WTC11 (cell line): ENCODE results near the gene GUCD1. TPM values are rescaled to one million over a fixed set of nuclear protein-coding genes. Genes with fewer than 3 reads are reported as not detected.

Source experiments
- ATAC-seq: fragments of 200-7000 bp; cut with Tn5 transposase; 2 replicates; pipeline ENCODE4 v1.10.0; 2021; ENCODE audit warnings: mild to moderate bottlenecking, moderate library complexity
- CTCF ChIA-PET: fragments of 300-600 bp; sonication (Branson Sonifier 250); formaldehyde crosslinking; loops from one replicate; lab custom pipeline; 2021; ENCODE audit warnings: antibody characterized with exemption; lab: Charles Lee
- POLR2A ChIA-PET: fragments of 350-600 bp; sonication (Branson Sonifier 250); formaldehyde crosslinking; loops from one replicate; lab custom pipeline; 2021; ENCODE audit warnings: antibody characterized with exemption; lab: Charles Lee
- DNase-seq: peaks from one replicate; pipeline ENCODE4 v3.0.0; 2021; ENCODE audit warnings: low spot score
- H3K27ac Mint-ChIP-seq: 2 replicates; pipeline ENCODE4 v1.8.0; 2021; ENCODE audit warnings: mixed read lengths
- H3K27me3 Mint-ChIP-seq: 2 replicates; pipeline ENCODE4 v1.8.0; 2021; ENCODE audit warnings: low read depth, mild to moderate bottlenecking, moderate library complexity, mixed read lengths
- H3K36me3 Mint-ChIP-seq: 2 replicates; pipeline ENCODE4 v1.8.0; 2021; ENCODE audit warnings: mixed read lengths
- H3K4me1 Mint-ChIP-seq: 2 replicates; pipeline ENCODE4 v1.8.0; 2022; ENCODE audit warnings: mixed read lengths
- H3K4me3 Mint-ChIP-seq: 2 replicates; pipeline ENCODE4 v1.8.0; 2021; ENCODE audit warnings: mild to moderate bottlenecking, moderate library complexity, mixed read lengths
- H3K9me3 Mint-ChIP-seq: 2 replicates; pipeline ENCODE4 v1.8.0; 2021; ENCODE audit warnings: mixed read lengths
- AR ChIP-seq: fragments of 250-450 bp; sonication (Bioruptor Pico); IDR thresholded peaks from 2 replicates; pipeline ENCODE4 v1.9.0; 2021; ENCODE audit warnings: mild to moderate bottlenecking
- E2F4 ChIP-seq: sonication (generic); formaldehyde crosslinking; IDR thresholded peaks from 2 replicates; pipeline ENCODE4 v1.8.1; 2022; ENCODE audit warnings: low read depth, mild to moderate bottlenecking, moderate library complexity, missing genetic modification reagents, borderline replicate concordance
- FOXK1 ChIP-seq: sonication (generic); formaldehyde crosslinking; IDR thresholded peaks from 2 replicates; pipeline ENCODE4 v1.8.0; 2022; ENCODE audit warnings: mild to moderate bottlenecking, moderate library complexity, missing genetic modification reagents
- JAZF1 ChIP-seq: fragments of 250-450 bp; sonication (Bioruptor Pico); IDR thresholded peaks from 2 replicates; pipeline ENCODE4 v1.9.0; 2021; ENCODE audit warnings: moderate library complexity, mild to moderate bottlenecking, inconsistent platforms
- NFATC4 ChIP-seq: fragments of 250-450 bp; sonication (Bioruptor Pico); IDR thresholded peaks from 2 replicates; pipeline ENCODE4 v1.9.0; 2021; ENCODE audit warnings: mild to moderate bottlenecking
- PREB ChIP-seq: sonication (generic); formaldehyde crosslinking; IDR thresholded peaks from 2 replicates; pipeline ENCODE4 v1.8.1; 2022; ENCODE audit warnings: mild to moderate bottlenecking, missing genetic modification reagents, moderate library complexity, borderline replicate concordance
- SMAD3 ChIP-seq: sonication (generic); formaldehyde crosslinking; IDR thresholded peaks from 2 replicates; pipeline ENCODE4 v1.8.0; 2022; ENCODE audit warnings: missing genetic modification reagents, mild to moderate bottlenecking, borderline replicate concordance
- TEAD1 ChIP-seq: sonication (generic); formaldehyde crosslinking; IDR thresholded peaks from 2 replicates; pipeline ENCODE4 v1.8.0; 2022; ENCODE audit warnings: mild to moderate bottlenecking, missing genetic modification reagents
- total RNA-seq: library from RNA; stranded (reverse); gene quantifications from 3 replicates; pipeline ENCODE4 v1.2.3, GENCODE V29; 2021
- TF ChIP-seq, protein P1 (sequence below): sonication (generic); formaldehyde crosslinking; IDR thresholded peaks from 2 replicates; pipeline ENCODE4 v1.8.0; 2023; ENCODE audit warnings: mild to moderate bottlenecking, missing genetic modification reagents
- TF ChIP-seq, protein P2 (sequence below): fragments of 250-450 bp; sonication (Bioruptor Pico); IDR thresholded peaks from 2 replicates; pipeline ENCODE4 v1.9.0; 2021; ENCODE audit warnings: mild to moderate bottlenecking, borderline replicate concordance
- TF ChIP-seq, protein P3 (sequence below): sonication (generic); formaldehyde crosslinking; IDR thresholded peaks from 2 replicates; pipeline ENCODE4 v1.8.0; 2022; ENCODE audit warnings: mild to moderate bottlenecking, missing genetic modification reagents

Gene GUCD1
- total RNA-seq, 1 experiment from 2014 or later, result 105 TPM

DNA sequence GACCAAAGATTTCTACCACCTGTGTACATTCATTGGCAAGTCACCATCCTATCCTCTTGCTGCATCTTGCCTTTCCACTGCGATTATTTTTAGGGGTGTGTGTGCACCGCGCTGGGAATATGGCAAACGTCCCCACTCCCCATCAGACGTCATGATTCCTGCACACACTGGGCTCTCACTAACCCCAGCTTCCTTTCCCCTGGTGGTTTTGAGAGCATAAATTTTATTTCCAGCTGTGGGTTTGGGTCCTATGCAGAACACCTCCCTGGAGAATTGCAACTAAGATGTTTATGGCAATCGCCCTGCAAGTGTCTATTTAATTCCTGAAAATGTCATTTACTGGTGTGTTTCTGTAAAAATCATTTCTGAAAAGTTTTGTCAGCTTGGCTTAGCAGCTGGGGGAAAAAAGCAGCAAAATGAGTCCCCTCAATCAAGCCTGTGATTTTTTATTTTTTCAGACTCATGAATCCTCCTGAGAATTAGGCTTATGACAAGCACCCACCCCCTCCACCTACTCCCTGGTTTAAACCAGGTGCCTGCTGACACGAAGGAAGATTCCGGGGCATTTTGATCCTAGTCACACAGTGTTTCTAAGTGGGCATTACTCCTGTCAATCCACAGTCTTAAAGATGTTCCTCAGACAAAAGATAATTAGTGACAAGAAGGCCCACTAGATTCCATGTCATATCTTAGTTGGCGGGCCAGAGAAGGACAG, 36.0 kb downstream of the GUCD1 start:
- peaks cover 3% of the 10 kb centered on the region; the same call in 1 of the 2 replicates for H3K27me3 Mint-ChIP-seq
- H3K4me3 Mint-ChIP-seq, result no peak overlapping the region
- H3K36me3 Mint-ChIP-seq, result no peaks in the 10 kb centered on the region
- peaks cover 20% of the 10 kb centered on the region for H3K4me1 Mint-ChIP-seq
- no peaks in the 10 kb centered on the region for H3K9me3 Mint-ChIP-seq
- DNase-seq (no peak), ATAC-seq (no peak)
- no peak overlapping the region for H3K27ac Mint-ChIP-seq
- ChIA-PET POLR2A (interaction anchor here (0.6 kb wide), 1 partner anchor 93 kb away, joined by 3 read pairs; no protein-coding TSS in a partner anchor), CTCF (interaction anchor here (1.0 to 6.1 kb wide), 3 partner anchors 11 to 98 kb away, joined by 3 to 32 read pairs (median 5); no protein-coding TSS in a partner anchor)
- TF ChIP-seq TEAD1 (CRISPR knock-in tag), result no peak
- TF ChIP-seq NFATC4 (CRISPR knock-in tag), result no peak

GRCh38 chr22:24518228-24518627, 36.7 kb downstream of the GUCD1 start:
- Mint-ChIP-seq H3K4me3 (no peak overlapping the region), H3K27me3 (peaks cover 3% of the 10 kb centered on the region; the same call in 1 of the 2 replicates), H3K36me3 (no peaks in the 10 kb centered on the region), H3K4me1 (peaks cover 20% of the 10 kb centered on the region), H3K9me3 (no peaks in the 10 kb centered on the region), H3K27ac (no peak overlapping the region)
- TF ChIP-seq JAZF1 (CRISPR knock-in tag), result no peak
- TF ChIP-seq, protein P1, sequence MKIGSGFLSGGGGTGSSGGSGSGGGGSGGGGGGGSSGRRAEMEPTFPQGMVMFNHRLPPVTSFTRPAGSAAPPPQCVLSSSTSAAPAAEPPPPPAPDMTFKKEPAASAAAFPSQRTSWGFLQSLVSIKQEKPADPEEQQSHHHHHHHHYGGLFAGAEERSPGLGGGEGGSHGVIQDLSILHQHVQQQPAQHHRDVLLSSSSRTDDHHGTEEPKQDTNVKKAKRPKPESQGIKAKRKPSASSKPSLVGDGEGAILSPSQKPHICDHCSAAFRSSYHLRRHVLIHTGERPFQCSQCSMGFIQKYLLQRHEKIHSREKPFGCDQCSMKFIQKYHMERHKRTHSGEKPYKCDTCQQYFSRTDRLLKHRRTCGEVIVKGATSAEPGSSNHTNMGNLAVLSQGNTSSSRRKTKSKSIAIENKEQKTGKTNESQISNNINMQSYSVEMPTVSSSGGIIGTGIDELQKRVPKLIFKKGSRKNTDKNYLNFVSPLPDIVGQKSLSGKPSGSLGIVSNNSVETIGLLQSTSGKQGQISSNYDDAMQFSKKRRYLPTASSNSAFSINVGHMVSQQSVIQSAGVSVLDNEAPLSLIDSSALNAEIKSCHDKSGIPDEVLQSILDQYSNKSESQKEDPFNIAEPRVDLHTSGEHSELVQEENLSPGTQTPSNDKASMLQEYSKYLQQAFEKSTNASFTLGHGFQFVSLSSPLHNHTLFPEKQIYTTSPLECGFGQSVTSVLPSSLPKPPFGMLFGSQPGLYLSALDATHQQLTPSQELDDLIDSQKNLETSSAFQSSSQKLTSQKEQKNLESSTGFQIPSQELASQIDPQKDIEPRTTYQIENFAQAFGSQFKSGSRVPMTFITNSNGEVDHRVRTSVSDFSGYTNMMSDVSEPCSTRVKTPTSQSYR (CRISPR knock-in tag), result no peak
- TF ChIP-seq PREB, result no peak
- TF ChIP-seq FOXK1 (CRISPR knock-in tag), result no peak
- no peak for TF ChIP-seq E2F4 (CRISPR knock-in tag)
- TF ChIP-seq, protein P2, sequence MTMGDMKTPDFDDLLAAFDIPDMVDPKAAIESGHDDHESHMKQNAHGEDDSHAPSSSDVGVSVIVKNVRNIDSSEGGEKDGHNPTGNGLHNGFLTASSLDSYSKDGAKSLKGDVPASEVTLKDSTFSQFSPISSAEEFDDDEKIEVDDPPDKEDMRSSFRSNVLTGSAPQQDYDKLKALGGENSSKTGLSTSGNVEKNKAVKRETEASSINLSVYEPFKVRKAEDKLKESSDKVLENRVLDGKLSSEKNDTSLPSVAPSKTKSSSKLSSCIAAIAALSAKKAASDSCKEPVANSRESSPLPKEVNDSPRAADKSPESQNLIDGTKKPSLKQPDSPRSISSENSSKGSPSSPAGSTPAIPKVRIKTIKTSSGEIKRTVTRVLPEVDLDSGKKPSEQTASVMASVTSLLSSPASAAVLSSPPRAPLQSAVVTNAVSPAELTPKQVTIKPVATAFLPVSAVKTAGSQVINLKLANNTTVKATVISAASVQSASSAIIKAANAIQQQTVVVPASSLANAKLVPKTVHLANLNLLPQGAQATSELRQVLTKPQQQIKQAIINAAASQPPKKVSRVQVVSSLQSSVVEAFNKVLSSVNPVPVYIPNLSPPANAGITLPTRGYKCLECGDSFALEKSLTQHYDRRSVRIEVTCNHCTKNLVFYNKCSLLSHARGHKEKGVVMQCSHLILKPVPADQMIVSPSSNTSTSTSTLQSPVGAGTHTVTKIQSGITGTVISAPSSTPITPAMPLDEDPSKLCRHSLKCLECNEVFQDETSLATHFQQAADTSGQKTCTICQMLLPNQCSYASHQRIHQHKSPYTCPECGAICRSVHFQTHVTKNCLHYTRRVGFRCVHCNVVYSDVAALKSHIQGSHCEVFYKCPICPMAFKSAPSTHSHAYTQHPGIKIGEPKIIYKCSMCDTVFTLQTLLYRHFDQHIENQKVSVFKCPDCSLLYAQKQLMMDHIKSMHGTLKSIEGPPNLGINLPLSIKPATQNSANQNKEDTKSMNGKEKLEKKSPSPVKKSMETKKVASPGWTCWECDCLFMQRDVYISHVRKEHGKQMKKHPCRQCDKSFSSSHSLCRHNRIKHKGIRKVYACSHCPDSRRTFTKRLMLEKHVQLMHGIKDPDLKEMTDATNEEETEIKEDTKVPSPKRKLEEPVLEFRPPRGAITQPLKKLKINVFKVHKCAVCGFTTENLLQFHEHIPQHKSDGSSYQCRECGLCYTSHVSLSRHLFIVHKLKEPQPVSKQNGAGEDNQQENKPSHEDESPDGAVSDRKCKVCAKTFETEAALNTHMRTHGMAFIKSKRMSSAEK (CRISPR knock-in tag), result no peak
- TF ChIP-seq SMAD3 (CRISPR knock-in tag), result no peak
- no peak for TF ChIP-seq AR
- TF ChIP-seq, protein P3, sequence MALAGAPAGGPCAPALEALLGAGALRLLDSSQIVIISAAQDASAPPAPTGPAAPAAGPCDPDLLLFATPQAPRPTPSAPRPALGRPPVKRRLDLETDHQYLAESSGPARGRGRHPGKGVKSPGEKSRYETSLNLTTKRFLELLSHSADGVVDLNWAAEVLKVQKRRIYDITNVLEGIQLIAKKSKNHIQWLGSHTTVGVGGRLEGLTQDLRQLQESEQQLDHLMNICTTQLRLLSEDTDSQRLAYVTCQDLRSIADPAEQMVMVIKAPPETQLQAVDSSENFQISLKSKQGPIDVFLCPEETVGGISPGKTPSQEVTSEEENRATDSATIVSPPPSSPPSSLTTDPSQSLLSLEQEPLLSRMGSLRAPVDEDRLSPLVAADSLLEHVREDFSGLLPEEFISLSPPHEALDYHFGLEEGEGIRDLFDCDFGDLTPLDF, result no peak
- DNase-seq, result no peak
- ChIA-PET CTCF (interaction anchor here (1.3 to 6.1 kb wide), 4 partner anchors 10 to 97 kb away, joined by 4 to 32 read pairs (median 6); no protein-coding TSS in a partner anchor), POLR2A (no interaction called here)
- ATAC-seq, result no peak
